Astrocyte (in vitro differentiated cells and primary cell): Measurements from ENCODE around the gene MS4A18. TPM values are rescaled to one million over a fixed set of nuclear protein-coding genes. Genes with fewer than 3 reads are reported as not detected.

ENCODE experiments used
- DNase-seq: peaks from one replicate; pipeline ENCODE4 v3.0.0-alpha.2; 2010; ENCODE audit warnings: low read depth
- FAIRE-seq: peaks from 2 replicates; lab custom pipeline; 2011; peaks lifted over from hg19 to GRCh38; lab: Jason Lieb, UNC
- H2AFZ ChIP-seq: 2 replicates; pipeline ENCODE4 v1.6.0; 2012; ENCODE audit warnings: low read depth, low read length, inconsistent platforms
- H3K27ac ChIP-seq: 2 replicates; pipeline ENCODE4 v1.5.1; 2011; ENCODE audit warnings: low read depth, low read length, inconsistent platforms
- H3K27me3 ChIP-seq: 2 replicates; pipeline ENCODE4 v1.6.0; 2011; ENCODE audit warnings: low read length, inconsistent platforms; ENCODE audit not compliant: insufficient read depth
- H3K36me3 ChIP-seq: 2 replicates; pipeline ENCODE4 v1.5.1; 2011; ENCODE audit warnings: low read length, inconsistent platforms; ENCODE audit not compliant: insufficient read depth
- H3K4me1 ChIP-seq: 2 replicates; pipeline ENCODE4 v1.5.1; 2011; ENCODE audit warnings: low read length, inconsistent platforms; ENCODE audit not compliant: insufficient read depth
- H3K4me2 ChIP-seq: 2 replicates; pipeline ENCODE4 v1.6.0; 2012; ENCODE audit warnings: low read length, inconsistent platforms
- H3K4me3 ChIP-seq: 2 replicates; pipeline ENCODE4 v1.5.1; 2011; ENCODE audit warnings: low read depth, mild to moderate bottlenecking, low read length, inconsistent platforms; ENCODE audit not compliant: insufficient read depth
- H3K79me2 ChIP-seq: 2 replicates; pipeline ENCODE4 v1.6.0; 2012; ENCODE audit warnings: mild to moderate bottlenecking, low read length, inconsistent platforms; ENCODE audit not compliant: insufficient read depth
- H3K9ac ChIP-seq: 2 replicates; pipeline ENCODE4 v1.6.0; 2012; ENCODE audit warnings: mild to moderate bottlenecking, low read length, inconsistent platforms
- H3K9me3 ChIP-seq: 2 replicates; pipeline ENCODE4 v1.5.1; 2012; ENCODE audit warnings: low read depth, mild to moderate bottlenecking, low read length, inconsistent platforms; ENCODE audit not compliant: insufficient read depth
- H4K20me1 ChIP-seq: 2 replicates; pipeline ENCODE4 v1.6.0; 2012; ENCODE audit warnings: low read length, inconsistent platforms; ENCODE audit not compliant: insufficient read depth
- H3K27ac Mint-ChIP-seq: one replicate; pipeline ENCODE4 v1.8.0; 2021; ENCODE audit warnings: mild to moderate bottlenecking, mixed read lengths; ENCODE audit not compliant: unreplicated experiment
- H3K27me3 Mint-ChIP-seq: one replicate; pipeline ENCODE4 v1.8.0; 2021; ENCODE audit warnings: low read depth, mixed read lengths; ENCODE audit not compliant: unreplicated experiment
- H3K36me3 Mint-ChIP-seq: one replicate; pipeline ENCODE4 v1.8.0; 2021; ENCODE audit warnings: low read depth, mixed read lengths; ENCODE audit not compliant: unreplicated experiment
- H3K4me1 Mint-ChIP-seq: one replicate; pipeline ENCODE4 v1.8.0; 2021; ENCODE audit warnings: low read depth, mixed read lengths; ENCODE audit not compliant: unreplicated experiment
- H3K4me3 Mint-ChIP-seq: one replicate; pipeline ENCODE4 v1.8.0; 2021; ENCODE audit warnings: mild to moderate bottlenecking, moderate library complexity, mixed read lengths; ENCODE audit not compliant: unreplicated experiment
- H3K9me3 Mint-ChIP-seq: one replicate; pipeline ENCODE4 v1.8.0; 2021; ENCODE audit warnings: mild to moderate bottlenecking, mixed read lengths; ENCODE audit not compliant: unreplicated experiment
- CTCF ChIP-seq: IDR thresholded peaks from 2 replicates; pipeline ENCODE4 v1.5.1; 2011; ENCODE audit warnings: low read depth, mild to moderate bottlenecking, inconsistent platforms, low read length, moderate library complexity; ENCODE audit not compliant: insufficient read depth
- EZH2 ChIP-seq: IDR thresholded peaks from 2 replicates; pipeline ENCODE4 v1.6.1; 2012; ENCODE audit warnings: mild to moderate bottlenecking, low read length, inconsistent platforms; ENCODE audit not compliant: insufficient read depth
- total RNA-seq: library from RNA; stranded (reverse); gene quantifications from 2 replicates; pipeline ENCODE4 v1.2.1, GENCODE V29; 2021

MS4A18 gene
- total RNA-seq, 1 donor from 2014 or later: not detected

- no peak for DNase-seq
- peaks cover 25% of the 10 kb centered on the region for H3K27me3 Mint-ChIP-seq
- H3K27ac ChIP-seq: no peak overlapping the region
Measured at GRCh38 chr11:60788401-60789125, 64.0 kb downstream of the MS4A18 start.

GRCh38 chr11:60790726-60791125 lies 66.2 kb downstream of the MS4A18 start:
- H3K27ac Mint-ChIP-seq: no peak overlapping the region
- no peak overlapping the region for H3K4me3 ChIP-seq
- no peak overlapping the region for H3K9ac ChIP-seq
- peaks cover 20% of the 10 kb centered on the region for H3K4me1 Mint-ChIP-seq
- H3K4me2 ChIP-seq: no peak overlapping the region
- H3K36me3 Mint-ChIP-seq: peaks cover 4% of the 10 kb centered on the region
- no peak for FAIRE-seq
- TF ChIP-seq CTCF (no peak), EZH2 (no peak)
- peaks cover 19% of the 10 kb centered on the region for H3K4me1 ChIP-seq
- H3K79me2 ChIP-seq: no peaks in the 10 kb centered on the region
- peaks cover 24% of the 10 kb centered on the region for H3K9me3 Mint-ChIP-seq
- H3K27ac ChIP-seq: no peak overlapping the region
- H3K27me3 Mint-ChIP-seq: peaks cover 33% of the 10 kb centered on the region
- H4K20me1 ChIP-seq: no peaks in the 10 kb centered on the region
- peaks cover 12% of the 10 kb centered on the region for H3K9me3 ChIP-seq
- H3K36me3 ChIP-seq: no peaks in the 10 kb centered on the region
- no peak overlapping the region for H2AFZ ChIP-seq
- no peak overlapping the region for H3K4me3 Mint-ChIP-seq
- no peak for DNase-seq
- no peaks in the 10 kb centered on the region for H3K27me3 ChIP-seq

More at GRCh38 chr11:60788401-60789125, 64.0 kb downstream of the MS4A18 start:
- Histone ChIP-seq H3K27me3 (no peaks in the 10 kb centered on the region), H3K79me2 (no peaks in the 10 kb centered on the region), H2AFZ (no peak overlapping the region), H3K9ac (no peak overlapping the region), H3K4me2 (no peak overlapping the region), H4K20me1 (no peaks in the 10 kb centered on the region), H3K4me1 (peaks cover 19% of the 10 kb centered on the region), H3K36me3 (no peaks in the 10 kb centered on the region), H3K9me3 (peaks cover 12% of the 10 kb centered on the region), H3K4me3 (no peak overlapping the region)
- Mint-ChIP-seq H3K4me3 (no peak overlapping the region), H3K27ac (no peak overlapping the region), H3K4me1 (peaks cover 24% of the 10 kb centered on the region), H3K36me3 (peaks cover 4% of the 10 kb centered on the region), H3K9me3 (peaks cover 21% of the 10 kb centered on the region)
- FAIRE-seq: no peak
- TF ChIP-seq CTCF: no peak
- TF ChIP-seq EZH2: no peak
